Erythroblast (primary cell): ENCODE data around the gene CCNH.

Experiments used
- GATA1 ChIP-seq: IDR thresholded peaks from 2 replicates; pipeline ENCODE4 v1.6.1; 2011; ENCODE audit warnings: low read depth, mild to moderate bottlenecking, control low read depth, low read length, moderate library complexity
- POLR2A ChIP-seq: IDR thresholded peaks from 2 replicates; pipeline ENCODE4 v1.6.1; 2011; ENCODE audit warnings: mild to moderate bottlenecking, low read length

DNA sequence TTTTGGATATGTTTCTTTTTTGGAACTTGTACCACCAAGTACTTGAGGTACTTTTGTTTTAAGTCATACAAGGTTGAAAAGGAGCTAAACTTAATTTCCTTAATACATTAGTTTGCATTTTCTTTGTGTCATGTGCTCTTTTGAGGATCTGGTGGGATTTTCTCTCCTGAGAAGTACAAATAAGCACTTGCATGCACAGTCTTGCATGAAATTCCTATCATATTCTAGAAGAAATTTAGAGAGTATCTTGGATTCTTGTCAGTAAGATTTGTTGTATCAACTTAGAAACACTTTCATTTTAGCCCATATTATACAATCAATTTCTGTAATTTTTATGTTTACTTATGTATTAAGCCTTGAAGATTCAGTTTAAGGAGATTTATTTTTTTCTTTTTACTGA is 64.9 kb downstream of the CCNH start:
- TF ChIP-seq POLR2A (no peak), GATA1 (no peak)
